GM21529 (cell line): ENCODE results near the gene ARHGAP22.

Experiments used
- ATAC-seq: cut with Tn5 transposase; IDR thresholded peaks from one replicate; pipeline ENCODE4 v1.9.1; 2021; ENCODE audit not compliant: unreplicated experiment

The ARHGAP22 gene

GRCh38 chr10:48535416-48536155 lies 69.3 kb downstream of the ARHGAP22 start:
- no peak for ATAC-seq

- ATAC-seq, result no peak
Observed at GRCh38 chr10:48533951-48534720, 70.7 kb downstream of the ARHGAP22 start.

- ATAC-seq, result no peak
Observed at GRCh38 chr10:48533540-48533939, 71.3 kb downstream of the ARHGAP22 start.

GRCh38 chr10:48531486-48531885 lies 73.4 kb downstream of the ARHGAP22 start:
- no peak for ATAC-seq

- no peak for ATAC-seq
Observed at GRCh38 chr10:48529331-48529730, 75.5 kb downstream of the ARHGAP22 start.

GRCh38 chr10:48527756-48528155 lies 77.1 kb downstream of the ARHGAP22 start:
- ATAC-seq, result no peak

- no peak for ATAC-seq
Observed at GRCh38 chr10:48526846-48527505, 77.9 kb downstream of the ARHGAP22 start.

GRCh38 chr10:48526011-48526821 lies 78.7 kb downstream of the ARHGAP22 start:
- ATAC-seq, result no peak

- no peak for ATAC-seq
Observed at GRCh38 chr10:48525113-48525512, 79.8 kb downstream of the ARHGAP22 start.

GRCh38 chr10:48523820-48524758 lies 80.8 kb downstream of the ARHGAP22 start:
- ATAC-seq, result no peak

- no peak for ATAC-seq
Observed at GRCh38 chr10:48523212-48523819, 81.6 kb downstream of the ARHGAP22 start.

GRCh38 chr10:48522011-48522765 lies 82.7 kb downstream of the ARHGAP22 start:
- ATAC-seq, result no peak

GRCh38 chr10:48520594-48520993 lies 84.3 kb downstream of the ARHGAP22 start:
- ATAC-seq, result no peak

GRCh38 chr10:48520184-48520506 lies 84.7 kb downstream of the ARHGAP22 start:
- no peak for ATAC-seq

- no peak for ATAC-seq
Observed at GRCh38 chr10:48519481-48520183, 85.2 kb downstream of the ARHGAP22 start.

GRCh38 chr10:48518986-48519385 lies 85.9 kb downstream of the ARHGAP22 start:
- no peak for ATAC-seq

GRCh38 chr10:48517911-48518811 lies 86.7 kb downstream of the ARHGAP22 start:
- no peak for ATAC-seq
